H1 (cell line): ENCODE data around the gene GDF15. TPM values are rescaled to one million over a fixed set of nuclear protein-coding genes. Genes with fewer than 3 reads are reported as not detected.

Experiments used
- CTCF ChIA-PET: fragments of 300-600 bp; sonication (Branson Sonifier 250); formaldehyde crosslinking; loops from one replicate; lab custom pipeline; 2021; ENCODE audit not compliant: partially characterized antibody; lab: Charles Lee
- POLR2A ChIA-PET: fragments of 300-600 bp; sonication (Branson Sonifier 250); formaldehyde crosslinking; loops from one replicate; lab custom pipeline; 2021; ENCODE audit warnings: inconsistent platforms; ENCODE audit not compliant: partially characterized antibody; lab: Charles Lee
- DNase-seq, 2 experiments: peaks; one replicate each; pipeline versions ENCODE4 v3.0.0 to v3.0.0-alpha.2; 2010 to 2022; ENCODE audit warnings: low spot score in 2 of 2, low read depth in 1 of 2, mixed read lengths in 1 of 2
- FAIRE-seq: peaks from 2 replicates; lab custom pipeline; 2011; peaks lifted over from hg19 to GRCh38; lab: Jason Lieb, UNC
- H2AFZ ChIP-seq: 2 replicates; pipeline ENCODE4 v1.8.1; 2012; ENCODE audit warnings: low read length, inconsistent platforms
- H2AK5ac ChIP-seq: 2 replicates; pipeline ENCODE4 v1.6.1; 2013; ENCODE audit warnings: low read depth, low read length
- H2BK120ac ChIP-seq: replicated peaks from 2 replicates; pipeline ENCODE3; 2013; ENCODE audit warnings: low read depth, low read length, inconsistent platforms
- H2BK12ac ChIP-seq: 2 replicates; pipeline ENCODE4 v1.6.1; 2013; ENCODE audit warnings: low read depth, low read length
- H2BK15ac ChIP-seq: 2 replicates; pipeline ENCODE4 v1.6.1; 2013; ENCODE audit warnings: low read length
- H2BK20ac ChIP-seq: 2 replicates; pipeline ENCODE4 v1.6.1; 2013; ENCODE audit warnings: low read length
- H2BK5ac ChIP-seq: 2 replicates; pipeline ENCODE4 v1.6.1; 2013; ENCODE audit warnings: low read depth, low read length
- H3K14ac ChIP-seq: 2 replicates; pipeline ENCODE4 v1.6.1; 2013; ENCODE audit warnings: inconsistent platforms; ENCODE audit not compliant: insufficient read length
- H3K18ac ChIP-seq: 2 replicates; pipeline ENCODE4 v1.6.1; 2013; ENCODE audit warnings: low read length; ENCODE audit errors: extremely low read depth
- H3K23ac ChIP-seq: 2 replicates; pipeline ENCODE4 v1.6.1; 2013; ENCODE audit warnings: inconsistent platforms; ENCODE audit not compliant: insufficient read length
- H3K23me2 ChIP-seq: 2 replicates; pipeline ENCODE4 v1.6.1; 2013; ENCODE audit warnings: low read depth, low read length
- H3K27ac ChIP-seq: 2 replicates; pipeline ENCODE4 v1.6.1; 2011; ENCODE audit warnings: low read depth, low read length, inconsistent platforms
- H3K27me3 ChIP-seq, 4 experiments: replicated peaks in 1 of 4; 1 replicate in 1 of 4; 2 replicates in 3 of 4; pipeline versions ENCODE4 v1.6.1 to v1.8.1; 2011 to 2013; ENCODE audit warnings: low read length in 3 of 4, mild to moderate bottlenecking in 3 of 4, inconsistent platforms in 2 of 4, mixed read lengths in 2 of 4, moderate library complexity in 1 of 4; ENCODE audit not compliant: control insufficient read depth in 3 of 4, insufficient read depth in 3 of 4; ENCODE audit errors: extremely low read depth in 1 of 4
- H3K36me3 ChIP-seq, 4 experiments: 2 replicates each; pipeline versions ENCODE4 v1.6.1 to v1.8.1; 2011 to 2013; ENCODE audit warnings: mild to moderate bottlenecking in 4 of 4, low read length in 3 of 4, moderate library complexity in 2 of 4, control low read depth in 1 of 4, inconsistent platforms in 1 of 4; ENCODE audit not compliant: insufficient read depth in 4 of 4, control insufficient read depth in 2 of 4
- H3K4ac ChIP-seq: replicated peaks from 2 replicates; pipeline ENCODE3; 2013; ENCODE audit warnings: low read length, low read depth, mixed read lengths, inconsistent platforms; ENCODE audit not compliant: insufficient read length
- H3K4me1 ChIP-seq, 4 experiments: replicated peaks in 1 of 4; 1 replicate in 1 of 4; 2 replicates in 3 of 4; pipeline versions ENCODE4 v1.6.1 to v1.8.1; 2011 to 2013; ENCODE audit warnings: low read length in 3 of 4, inconsistent platforms in 2 of 4, mixed read lengths in 1 of 4; ENCODE audit not compliant: insufficient read depth in 4 of 4, control insufficient read depth in 3 of 4
- H3K4me2 ChIP-seq, 2 experiments: 2 replicates each; pipeline versions ENCODE4 v1.6.1 to v1.8.1; 2011 to 2013; ENCODE audit warnings: low read depth in 2 of 2, low read length in 2 of 2, control low read depth in 1 of 2, inconsistent platforms in 1 of 2, mild to moderate bottlenecking in 1 of 2; ENCODE audit not compliant: insufficient read depth in 1 of 2
- H3K4me3 ChIP-seq, 4 experiments: fragments of 200-600, 300-600 bp in 1 of 4; sonication (generic), shearing (Covaris generic), sonication (Bioruptor Twin) in 1 of 4; 2 replicates each; pipeline versions ENCODE4 v1.5.1 to v1.8.1; 2011 to 2016; ENCODE audit warnings: low read length in 4 of 4, low read depth in 3 of 4, control low read depth in 2 of 4, inconsistent platforms in 2 of 4, mild to moderate bottlenecking in 2 of 4, mixed read lengths in 1 of 4, moderate library complexity in 1 of 4; ENCODE audit not compliant: insufficient read depth in 2 of 4; ENCODE audit errors: extremely low read depth in 1 of 4
- H3K56ac ChIP-seq: replicated peaks from 2 replicates; pipeline ENCODE3; 2013; ENCODE audit warnings: low read depth, mild to moderate bottlenecking, mixed read lengths, low read length, inconsistent platforms; ENCODE audit not compliant: insufficient read length
- H3K79me1 ChIP-seq: 2 replicates; pipeline ENCODE4 v1.6.1; 2013; ENCODE audit warnings: low read depth, low read length, control low read depth
- H3K79me2 ChIP-seq, 2 experiments: 2 replicates each; pipeline versions ENCODE4 v1.6.1 to v1.8.1; 2012 to 2013; ENCODE audit warnings: low read length in 2 of 2, mild to moderate bottlenecking in 2 of 2, inconsistent platforms in 1 of 2; ENCODE audit not compliant: insufficient read depth in 2 of 2, control insufficient read depth in 1 of 2
- H3K9ac ChIP-seq, 4 experiments: replicated peaks in 1 of 4; 1 replicate in 1 of 4; 2 replicates in 3 of 4; pipeline versions ENCODE4 v1.6.1 to v1.8.1; 2011 to 2013; ENCODE audit warnings: low read depth in 3 of 4, low read length in 3 of 4, control low read depth in 2 of 4, mild to moderate bottlenecking in 2 of 4, moderate library complexity in 2 of 4, inconsistent platforms in 1 of 4; ENCODE audit errors: extremely low read depth in 1 of 4
- H3K9me3 ChIP-seq, 2 experiments: 2 replicates each; pipeline versions ENCODE4 v1.6.1 to v1.8.1; 2012 to 2013; ENCODE audit warnings: mild to moderate bottlenecking in 2 of 2, moderate library complexity in 2 of 2, control low read depth in 1 of 2, inconsistent platforms in 1 of 2, low read depth in 1 of 2, low read length in 1 of 2, mixed read lengths in 1 of 2; ENCODE audit not compliant: insufficient read depth in 2 of 2
- H4K20me1 ChIP-seq, 2 experiments: replicated peaks in 1 of 2; 2 replicates each; pipeline versions ENCODE3 to v1.8.1; 2011 to 2013; ENCODE audit warnings: inconsistent platforms in 2 of 2, low read length in 2 of 2, mild to moderate bottlenecking in 1 of 2; ENCODE audit not compliant: insufficient read depth in 2 of 2, control insufficient read depth in 1 of 2
- H4K5ac ChIP-seq: 2 replicates; pipeline ENCODE4 v1.6.1; 2013; ENCODE audit warnings: low read length, low read depth, mixed read lengths, inconsistent platforms; ENCODE audit not compliant: insufficient read length
- H4K8ac ChIP-seq: 2 replicates; pipeline ENCODE4 v1.8.0; 2013; ENCODE audit warnings: mild to moderate bottlenecking, moderate library complexity, low read length, inconsistent platforms; ENCODE audit not compliant: insufficient read depth; ENCODE audit errors: extremely low read depth
- H4K91ac ChIP-seq: replicated peaks from 2 replicates; pipeline ENCODE3; 2013; ENCODE audit warnings: low read length, mixed read lengths, inconsistent platforms; ENCODE audit not compliant: insufficient read length
- ASH2L ChIP-seq: fragments of 200-600, 300-600 bp; sonication (generic); IDR thresholded peaks from one replicate; pipeline ENCODE4 v1.7.1; 2017; ENCODE audit warnings: low read length
- BACH1 ChIP-seq: IDR thresholded peaks from 2 replicates; pipeline ENCODE4 v1.6.1; 2012; ENCODE audit warnings: low read length, improper control_type of control experiment
- CHD2 ChIP-seq: IDR thresholded peaks from 2 replicates; pipeline ENCODE4 v1.6.1; 2012; ENCODE audit warnings: low read length, improper control_type of control experiment
- MAFK ChIP-seq: IDR thresholded peaks from 2 replicates; pipeline ENCODE4 v1.6.1; 2012; ENCODE audit warnings: low read depth, mild to moderate bottlenecking, improper control_type of control experiment, low read length
- SIN3A ChIP-seq, 2 experiments: IDR thresholded peaks in 1 of 2; conservative IDR thresholded peaks in 1 of 2; 2 replicates each; pipeline ENCODE4 v1.6.1; 2011 to 2012; ENCODE audit warnings: low read length in 2 of 2, improper control_type of control experiment in 1 of 2, low read depth in 1 of 2, mild to moderate bottlenecking in 1 of 2
- TCF12 ChIP-seq: IDR thresholded peaks from 2 replicates; pipeline ENCODE4 v1.6.1; 2011; ENCODE audit warnings: low read depth, mild to moderate bottlenecking, low read length
- WGBS, 2 experiments: shearing (Covaris generic) in 1 of 2; methylation state at CpG; one replicate each; pipeline versions ENCODE4 v1.1.6 to v1.1.7; 2013 to 2015; ENCODE audit warnings: low lambda C conversion rate in 2 of 2, mixed read lengths in 2 of 2, inconsistent platforms in 1 of 2, low coverage in 1 of 2, missing lambda C conversion rate in 1 of 2; ENCODE audit not compliant: insufficient replicate concordance in 2 of 2, insufficient coverage in 1 of 2, insufficient read length in 1 of 2; ENCODE audit errors: extremely low coverage in 1 of 2, missing lambda C conversion rate in 1 of 2; 5-methylcytosine and 5-hydroxymethylcytosine counted together
- polyA plus RNA-seq, 7 experiments: library from polyadenylated mRNA; depleted of rRNA in 3 of 7; stranded (reverse) in 5 of 7; unstranded in 2 of 7; fragments of >200 nt in 5 of 7; fragments of 200-250 nt in 2 of 7; gene quantifications; 1 replicate in 5 of 7; 2 replicates in 1 of 7; 4 replicates in 1 of 7; pipeline versions ENCODE4 v1.2.1 to v1.2.3, GENCODE V29; 2011 to 2013; ENCODE audit warnings: missing spikeins in 2 of 7, mixed read lengths in 2 of 7
- total RNA-seq: library from RNA; stranded (reverse); fragmentation: NEBNext Ultra II Directional; extraction: Animal tissue kit (Norgen Biotek cat#: 25700); gene quantifications from 2 replicates; pipeline ENCODE4 v1.2.1, GENCODE V29; 2021
- TF ChIP-seq, protein P1 (sequence below): IDR thresholded peaks from 2 replicates; pipeline ENCODE4 v1.6.1; 2012; ENCODE audit warnings: inconsistent platforms

The GDF15 gene
- total and polyA plus RNA-seq, 2 of the 8 experiments (the other 6 are each of a cell fraction or from before 2014, with no cell fraction given): 4.1 to 8.5 TPM

DNA sequence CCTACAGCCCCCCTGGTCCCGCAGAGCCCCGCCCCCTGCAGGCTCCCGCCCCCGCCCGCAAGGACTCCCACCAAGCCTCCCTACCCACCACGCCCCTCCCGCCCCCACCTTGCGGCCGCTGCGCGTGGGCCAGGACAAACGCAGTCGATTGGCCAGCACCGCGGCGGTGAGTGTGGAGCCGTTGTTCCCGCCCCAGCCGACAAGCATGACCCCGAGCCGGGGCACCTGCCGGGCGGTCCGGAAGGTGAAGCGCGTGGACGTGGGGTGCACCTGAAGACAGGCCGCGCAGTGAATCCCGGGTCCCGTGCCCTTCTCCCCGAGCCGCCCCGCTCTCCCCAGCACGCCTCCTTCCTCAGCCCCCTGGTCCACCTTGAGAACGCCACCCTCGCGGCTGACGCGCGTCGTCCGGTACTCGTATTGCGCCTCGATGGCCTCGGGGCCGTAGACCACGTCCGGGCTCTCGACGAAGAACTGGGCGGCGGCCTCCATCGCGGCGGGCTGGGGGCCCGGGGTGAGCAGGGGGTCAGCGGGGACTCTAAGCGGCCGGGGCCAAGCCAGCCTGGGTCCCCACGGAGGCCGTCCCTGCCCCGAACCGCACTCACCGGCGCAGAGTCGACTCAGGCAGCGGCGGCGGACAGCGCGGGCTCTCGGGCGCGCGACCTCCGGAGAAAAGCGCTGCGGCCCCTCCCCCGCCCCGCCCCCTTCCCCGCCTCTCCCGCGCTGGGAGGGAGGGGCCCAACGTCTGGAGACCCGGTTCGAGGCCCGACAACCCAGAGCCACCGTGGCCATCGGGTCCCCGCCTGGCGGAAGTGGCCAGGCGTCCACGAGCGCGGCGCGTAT lies 51.8 kb downstream of the GDF15 start, which contains the start of gene ISYNA1:
Gene ISYNA1, minus strand, starts transcription at position 643 of the 840 bp plus-strand sequence. Its CDS starts 154 bp downstream, at position 489.
- Histone ChIP-seq H3K23ac (no peak within 1 kb of the TSS), H2BK120ac (peak within 1 kb of the TSS; percentile 61), H3K14ac (no peak within 1 kb of the TSS), H3K9ac (peak within 1 kb of the TSS; percentile 43 to 84 (median 58); a peak in 6 of 7 replicates), H3K27ac (peak within 1 kb of the TSS; percentile 58; the same call in 1 of the 2 replicates), H3K4me2 (peak within 1 kb of the TSS; percentile 80 to 99), H4K91ac (peak within 1 kb of the TSS; percentile 99), H3K18ac (peak within 1 kb of the TSS; percentile 98), H2AFZ (no peak within 1 kb of the TSS), H2BK5ac (peak within 1 kb of the TSS; percentile 96), H3K23me2 (peaks cover 20% of the 10 kb centered on the region; the same call in 1 of the 2 replicates), H3K79me1 (no peaks in the 10 kb centered on the region; the same call in 1 of the 2 replicates), H4K8ac (peak within 1 kb of the TSS; percentile 88), H3K36me3 (peaks cover 2 to 13% (median 7%) of the 10 kb centered on the region in 4 experiments; a peak in 4 of 8 replicates), H3K4me3 (peak within 1 kb of the TSS; percentile 69 to 94 (median 80)), H2BK12ac (peak within 1 kb of the TSS; percentile 87; the same call in 1 of the 2 replicates), H3K56ac (peak within 1 kb of the TSS; percentile 69), H2BK20ac (0 out of 2 replicates have a peak within 1 kb of the TSS, but pooled peaks have one; percentile 48), H3K4ac (peak within 1 kb of the TSS; percentile 97), H3K79me2 (no peaks in the 10 kb centered on the region), H3K27me3 (no peaks in the 10 kb centered on the region; a peak in 1 of 7 replicates), H2AK5ac (peak within 1 kb of the TSS; percentile 65; the same call in 1 of the 2 replicates), H3K9me3 (no peaks in the 10 kb centered on the region), H3K4me1 (peaks cover 5 to 31% (median 24%) of the 10 kb centered on the region in 4 experiments), H2BK15ac (peak within 1 kb of the TSS; percentile 96; the same call in 1 of the 2 replicates), H4K20me1 (peaks cover 0 to 21% of the 10 kb centered on the region in 2 experiments), H4K5ac (peak within 1 kb of the TSS; percentile 89)
- WGBS, 2 experiments: 2% methylated on average over 35 of the region's 99 CpGs; no CpG with 5 or more reads in 1 of the 2 experiments
- no peak for FAIRE-seq
- peak in 1 of 2 experiments; percentile 89 for DNase-seq
- ChIA-PET CTCF (interaction anchor here (0.6 to 1.6 kb wide), 4 partner anchors 12 to 151 kb away, joined by 4 to 5 read pairs (median 5); partner anchors contain the start of gene REX1BD), POLR2A (interaction anchor here (0.6 to 2.1 kb wide), 11 partner anchors 8 to 1078 kb away, joined by 3 to 5 read pairs (median 3); partner anchors contain the start of genes JUND, SSBP4 and TSSK6)
- TF ChIP-seq ASH2L: peak; percentile 30
- no peak for TF ChIP-seq TCF12
- TF ChIP-seq BACH1: peak; percentile 44; the same call in 1 of the 2 replicates
- 0 out of 4 replicates have a peak, but pooled peaks of 1 of the 2 experiments have one; percentile 1 for TF ChIP-seq SIN3A (conservative IDR thresholded peaks at IDR 0.05 in 1 of 2, IDR thresholded peaks at IDR 0.05 in 1 of 2; ENCODE audit: low read depth in 1 of 2, low read length in 2 of 2)
- no peak for TF ChIP-seq CHD2
- TF ChIP-seq MAFK: no peak
- TF ChIP-seq, protein P1, sequence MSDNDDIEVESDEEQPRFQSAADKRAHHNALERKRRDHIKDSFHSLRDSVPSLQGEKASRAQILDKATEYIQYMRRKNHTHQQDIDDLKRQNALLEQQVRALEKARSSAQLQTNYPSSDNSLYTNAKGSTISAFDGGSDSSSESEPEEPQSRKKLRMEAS: peak; percentile 57
